OCI-LY3 (cell line): ENCODE data around the gene TDRD9.

Experiments
- H2AFZ ChIP-seq: fragments of 200-600, 300-600 bp; shearing (Covaris generic); 2 replicates; pipeline ENCODE4 v1.6.0; 2014; ENCODE audit warnings: antibody characterized with exemption, low read depth, low read length
- H3K27ac ChIP-seq: fragments of 200-600, 300-600 bp; sonication (generic); 2 replicates; pipeline ENCODE4 v1.5.1; 2014; ENCODE audit warnings: mild to moderate bottlenecking, low read length, moderate library complexity, mixed read lengths
- H3K27me3 ChIP-seq: fragments of 200-600, 300-600 bp; sonication (generic); 2 replicates; pipeline ENCODE4 v1.6.1; 2014; ENCODE audit warnings: low read depth, low read length, mixed read lengths
- H3K36me3 ChIP-seq: fragments of 200-600, 300-600 bp; sonication (generic); replicated peaks from 2 replicates; pipeline ENCODE3; 2014; ENCODE audit warnings: low read depth, low read length, mixed read lengths
- H3K4me1 ChIP-seq: fragments of 300-600, 200-600 bp; sonication (generic); 2 replicates; pipeline ENCODE4 v1.6.1; 2014; ENCODE audit warnings: low read length, mixed read lengths
- H3K4me2 ChIP-seq: fragments of 200-600, 300-600 bp; sonication (generic); 2 replicates; pipeline ENCODE4 v1.6.1; 2014; ENCODE audit warnings: low read length, mixed read lengths
- H3K4me3 ChIP-seq: fragments of 300-600, 200-600 bp; sonication (generic); 2 replicates; pipeline ENCODE4 v1.5.1; 2014; ENCODE audit warnings: antibody characterized with exemption, mild to moderate bottlenecking, low read length, moderate library complexity
- H3K79me2 ChIP-seq: fragments of 300-600, 200-600 bp; shearing (Covaris generic); 2 replicates; pipeline ENCODE4 v1.6.1; 2014; ENCODE audit warnings: mild to moderate bottlenecking, low read length, mixed read lengths
- H3K9ac ChIP-seq: fragments of 300-600, 200-600 bp; shearing (Covaris generic); 2 replicates; pipeline ENCODE4 v1.6.0; 2014; ENCODE audit warnings: mild to moderate bottlenecking, low read length, moderate library complexity
- H3K9me3 ChIP-seq: fragments of 200-600, 300-600 bp; shearing (Covaris generic); 2 replicates; pipeline ENCODE4 v1.6.1; 2014; ENCODE audit warnings: low read length, mixed read lengths; ENCODE audit not compliant: insufficient read depth
- H4K20me1 ChIP-seq: fragments of 200-600, 300-600 bp; sonication (generic); 2 replicates; pipeline ENCODE4 v1.6.1; 2016; ENCODE audit warnings: low read length, mixed read lengths; ENCODE audit not compliant: insufficient read depth
- EZH2phosphoT487 ChIP-seq: fragments of 200-600 bp; shearing (Covaris generic); IDR thresholded peaks from 2 replicates; pipeline ENCODE4 v1.6.1; 2018; ENCODE audit warnings: antibody characterized with exemption, mixed run types, low read depth
- TF ChIP-seq, protein P1 (sequence below): fragments of 200-600, 300-600 bp; sonication (generic); IDR thresholded peaks from 2 replicates; pipeline ENCODE4 v1.5.1; 2014; ENCODE audit warnings: antibody characterized with exemption, low read length, low read depth

Gene TDRD9

DNA sequence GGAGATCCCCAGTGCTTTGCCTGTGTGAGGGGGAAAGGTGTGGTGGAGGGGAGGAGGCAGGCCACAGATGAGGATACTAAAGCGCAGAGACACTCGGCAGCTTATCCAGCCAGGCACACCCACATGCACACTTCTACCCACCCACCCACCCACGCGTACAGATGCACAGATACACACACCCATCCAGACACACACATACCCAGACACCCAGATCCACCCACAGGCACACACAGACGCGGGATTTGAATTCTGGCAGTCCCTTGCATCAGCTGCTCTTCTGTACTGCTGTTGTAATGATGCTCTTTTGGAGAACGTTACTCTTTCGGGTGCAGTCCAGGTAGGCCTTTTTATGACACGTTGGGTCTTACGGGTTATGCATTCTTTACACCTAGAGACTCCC lies 69.8 kb downstream of the TDRD9 start:
- no peak overlapping the region for H3K4me2 ChIP-seq
- H3K27ac ChIP-seq = no peak overlapping the region
- H3K4me1 ChIP-seq = no peaks in the 10 kb centered on the region
- H3K79me2 ChIP-seq = no peaks in the 10 kb centered on the region
- no peak overlapping the region for H2AFZ ChIP-seq
- peaks cover 33% of the 10 kb centered on the region for H3K27me3 ChIP-seq
- H3K36me3 ChIP-seq = no peaks in the 10 kb centered on the region
- H3K9me3 ChIP-seq = no peaks in the 10 kb centered on the region
- H4K20me1 ChIP-seq = no peaks in the 10 kb centered on the region
- no peak for TF ChIP-seq EZH2phosphoT487
- TF ChIP-seq, protein P1, sequence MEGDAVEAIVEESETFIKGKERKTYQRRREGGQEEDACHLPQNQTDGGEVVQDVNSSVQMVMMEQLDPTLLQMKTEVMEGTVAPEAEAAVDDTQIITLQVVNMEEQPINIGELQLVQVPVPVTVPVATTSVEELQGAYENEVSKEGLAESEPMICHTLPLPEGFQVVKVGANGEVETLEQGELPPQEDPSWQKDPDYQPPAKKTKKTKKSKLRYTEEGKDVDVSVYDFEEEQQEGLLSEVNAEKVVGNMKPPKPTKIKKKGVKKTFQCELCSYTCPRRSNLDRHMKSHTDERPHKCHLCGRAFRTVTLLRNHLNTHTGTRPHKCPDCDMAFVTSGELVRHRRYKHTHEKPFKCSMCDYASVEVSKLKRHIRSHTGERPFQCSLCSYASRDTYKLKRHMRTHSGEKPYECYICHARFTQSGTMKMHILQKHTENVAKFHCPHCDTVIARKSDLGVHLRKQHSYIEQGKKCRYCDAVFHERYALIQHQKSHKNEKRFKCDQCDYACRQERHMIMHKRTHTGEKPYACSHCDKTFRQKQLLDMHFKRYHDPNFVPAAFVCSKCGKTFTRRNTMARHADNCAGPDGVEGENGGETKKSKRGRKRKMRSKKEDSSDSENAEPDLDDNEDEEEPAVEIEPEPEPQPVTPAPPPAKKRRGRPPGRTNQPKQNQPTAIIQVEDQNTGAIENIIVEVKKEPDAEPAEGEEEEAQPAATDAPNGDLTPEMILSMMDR = no peak
- H3K9ac ChIP-seq = no peak overlapping the region
- no peak overlapping the region for H3K4me3 ChIP-seq

DNA sequence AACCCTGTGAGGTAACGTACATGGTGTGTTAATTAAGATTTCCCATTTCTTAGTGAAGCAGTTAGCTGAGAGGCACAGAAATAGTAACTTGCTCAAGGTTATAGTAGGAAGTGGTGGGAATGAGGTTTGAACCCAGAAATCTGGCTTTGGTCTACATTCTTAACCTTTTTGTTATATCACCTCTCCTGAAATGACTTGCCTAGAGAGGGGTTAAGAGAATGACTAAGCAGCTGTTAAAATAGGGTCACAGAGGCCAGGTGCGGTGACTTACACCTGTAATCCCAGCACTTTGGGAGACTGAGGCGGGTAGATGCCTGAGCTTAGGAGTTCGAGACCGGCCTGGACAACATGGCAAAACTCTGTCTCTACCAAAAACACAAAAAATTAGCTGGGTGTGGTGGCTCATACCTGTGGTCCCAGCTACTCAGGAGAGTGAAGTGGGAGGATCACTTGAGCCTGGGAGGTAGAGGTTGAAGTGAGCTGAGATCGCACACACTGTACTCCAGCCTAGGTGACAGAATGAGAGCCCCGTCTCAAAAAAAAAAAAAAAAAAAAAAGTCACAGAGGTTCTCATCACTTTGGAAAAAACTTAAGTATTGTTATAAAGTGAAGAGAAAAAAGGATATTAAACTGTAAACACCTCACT lies 71.7 kb downstream of the TDRD9 start:
- H3K4me2 ChIP-seq = no peak overlapping the region
- H3K4me3 ChIP-seq = no peak overlapping the region
- no peaks in the 10 kb centered on the region for H3K36me3 ChIP-seq
- H3K9ac ChIP-seq = no peak overlapping the region
- no peaks in the 10 kb centered on the region for H4K20me1 ChIP-seq
- peaks cover 27% of the 10 kb centered on the region for H3K27me3 ChIP-seq
- TF ChIP-seq, protein P1 = no peak
- TF ChIP-seq EZH2phosphoT487 = no peak
- H3K4me1 ChIP-seq = no peaks in the 10 kb centered on the region
- H2AFZ ChIP-seq = no peak overlapping the region
- no peaks in the 10 kb centered on the region for H3K9me3 ChIP-seq
- H3K79me2 ChIP-seq = no peaks in the 10 kb centered on the region
- no peak overlapping the region for H3K27ac ChIP-seq

DNA sequence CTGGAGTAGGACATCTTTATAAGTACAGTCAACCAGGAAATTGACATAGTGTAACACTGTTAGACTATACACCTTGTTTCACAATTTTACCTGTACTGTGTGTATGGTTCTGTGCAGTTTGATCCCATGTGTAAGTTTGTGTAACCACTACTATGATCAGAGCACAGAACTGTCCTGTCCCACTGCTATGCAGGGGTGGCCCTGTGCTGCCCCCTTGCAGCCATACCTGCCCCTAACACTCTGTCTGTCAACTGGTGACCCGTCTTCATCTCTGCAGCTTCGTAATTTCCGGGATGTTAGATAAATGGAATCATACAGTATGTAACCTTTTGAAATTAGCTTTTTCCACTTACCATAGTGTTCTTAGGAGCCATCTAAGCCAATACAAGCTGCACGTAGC lies 72.7 kb downstream of the TDRD9 start:
- TF ChIP-seq EZH2phosphoT487 = no peak
- TF ChIP-seq, protein P1 = peak; percentile 32

DNA sequence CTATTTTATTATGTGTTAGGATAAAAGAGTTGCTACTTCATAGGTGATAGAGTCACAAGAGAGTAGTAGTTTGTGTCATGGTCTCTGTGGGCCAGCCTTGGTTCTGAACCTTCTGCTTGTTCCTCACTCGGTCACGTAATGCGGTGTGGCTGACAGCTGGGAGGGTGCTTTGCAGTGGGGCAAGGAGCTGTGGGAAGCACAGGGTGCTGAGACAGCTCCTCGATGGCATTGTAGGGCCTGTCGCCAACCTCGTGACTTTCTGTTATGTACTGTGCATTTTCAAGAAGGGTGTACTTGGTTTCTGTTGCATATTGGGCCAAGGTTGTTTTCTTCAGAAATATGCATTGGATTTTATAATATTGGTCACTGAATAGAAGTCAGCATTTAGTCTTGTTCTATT lies 75.4 kb downstream of the TDRD9 start:
- Histone ChIP-seq H3K9ac (no peak overlapping the region), H3K79me2 (no peaks in the 10 kb centered on the region), H4K20me1 (no peaks in the 10 kb centered on the region), H3K27ac (no peak overlapping the region), H3K4me1 (no peaks in the 10 kb centered on the region), H3K36me3 (no peaks in the 10 kb centered on the region), H3K27me3 (peaks cover 3% of the 10 kb centered on the region; the same call in 1 of the 2 replicates), H3K9me3 (no peaks in the 10 kb centered on the region), H3K4me3 (no peak overlapping the region), H2AFZ (no peak overlapping the region), H3K4me2 (no peak overlapping the region)
- no peak for TF ChIP-seq EZH2phosphoT487
- TF ChIP-seq, protein P1 = no peak

More for the DNA sequence above, 72.7 kb downstream of the TDRD9 start:
- H3K4me2 ChIP-seq = peak overlapping the region; percentile 7; the same call in 1 of the 2 replicates
- H3K9me3 ChIP-seq = no peaks in the 10 kb centered on the region
- H3K27ac ChIP-seq = no peak overlapping the region
- peaks cover 16% of the 10 kb centered on the region for H3K27me3 ChIP-seq
- no peak overlapping the region for H3K9ac ChIP-seq
- H3K4me3 ChIP-seq = no peak overlapping the region
- no peaks in the 10 kb centered on the region for H4K20me1 ChIP-seq
- no peaks in the 10 kb centered on the region for H3K79me2 ChIP-seq
- H3K36me3 ChIP-seq = no peaks in the 10 kb centered on the region
- no peak overlapping the region for H2AFZ ChIP-seq
- H3K4me1 ChIP-seq = no peaks in the 10 kb centered on the region
